HFF-Myc (cell line): ENCODE results near the gene USF2.
"Not testable (repeated sequence)": the region's sequence is repeated elsewhere in the genome, so short reads cannot be mapped to it uniquely, and the experiment has no call there.

Source experiments
- DNase-seq: peaks from one replicate; pipeline ENCODE4 v3.0.0-alpha.2; 2011; ENCODE audit warnings: low read depth; ENCODE audit errors: extremely low read depth
- H3K4me3 ChIP-seq: replicated peaks from 2 replicates; pipeline ENCODE4 v1.5.1; 2011; ENCODE audit warnings: low read depth, mild to moderate bottlenecking, control low read depth, low read length
- TF ChIP-seq, protein P1 (sequence below): IDR thresholded peaks from 2 replicates; pipeline ENCODE4 v1.5.1; 2012; ENCODE audit warnings: mild to moderate bottlenecking, low read depth, low read length, control low read depth; ENCODE audit errors: missing control alignments

The USF2 gene

GRCh38 chr19:35279985-35280821 lies 11.4 kb downstream of the USF2 start:
- TF ChIP-seq, protein P1, sequence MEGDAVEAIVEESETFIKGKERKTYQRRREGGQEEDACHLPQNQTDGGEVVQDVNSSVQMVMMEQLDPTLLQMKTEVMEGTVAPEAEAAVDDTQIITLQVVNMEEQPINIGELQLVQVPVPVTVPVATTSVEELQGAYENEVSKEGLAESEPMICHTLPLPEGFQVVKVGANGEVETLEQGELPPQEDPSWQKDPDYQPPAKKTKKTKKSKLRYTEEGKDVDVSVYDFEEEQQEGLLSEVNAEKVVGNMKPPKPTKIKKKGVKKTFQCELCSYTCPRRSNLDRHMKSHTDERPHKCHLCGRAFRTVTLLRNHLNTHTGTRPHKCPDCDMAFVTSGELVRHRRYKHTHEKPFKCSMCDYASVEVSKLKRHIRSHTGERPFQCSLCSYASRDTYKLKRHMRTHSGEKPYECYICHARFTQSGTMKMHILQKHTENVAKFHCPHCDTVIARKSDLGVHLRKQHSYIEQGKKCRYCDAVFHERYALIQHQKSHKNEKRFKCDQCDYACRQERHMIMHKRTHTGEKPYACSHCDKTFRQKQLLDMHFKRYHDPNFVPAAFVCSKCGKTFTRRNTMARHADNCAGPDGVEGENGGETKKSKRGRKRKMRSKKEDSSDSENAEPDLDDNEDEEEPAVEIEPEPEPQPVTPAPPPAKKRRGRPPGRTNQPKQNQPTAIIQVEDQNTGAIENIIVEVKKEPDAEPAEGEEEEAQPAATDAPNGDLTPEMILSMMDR = no peak
- DNase-seq = no peak
- no peak overlapping the region for H3K4me3 ChIP-seq

GRCh38 chr19:35281303-35281702 lies 12.5 kb downstream of the USF2 start:
- DNase-seq = no peak
- no peak overlapping the region for H3K4me3 ChIP-seq
- TF ChIP-seq, protein P1 = no peak

- no peak overlapping the region for H3K4me3 ChIP-seq
- no peak for DNase-seq
- TF ChIP-seq, protein P1 = no peak
These were observed 15.7 kb downstream of the USF2 start for GRCh38 chr19:35284153-35285094.

DNA sequence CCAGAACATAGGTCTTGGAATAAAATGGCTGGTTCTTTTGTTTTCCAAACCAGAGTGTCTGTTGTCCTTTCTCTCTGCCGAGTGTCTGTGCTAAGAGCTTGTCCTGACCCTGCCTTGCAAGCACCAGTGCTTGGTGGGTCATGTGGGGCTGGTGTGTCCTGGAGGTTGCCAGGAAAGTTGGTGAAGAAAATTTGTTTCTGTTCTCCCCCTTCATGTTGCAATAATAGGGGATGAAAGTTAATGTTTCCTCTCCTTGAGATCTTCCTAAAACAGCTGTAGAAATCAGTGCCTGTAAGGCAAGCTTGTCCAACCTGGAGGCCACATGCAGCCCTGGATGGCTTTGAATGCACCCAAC lies 16.3 kb downstream of the USF2 start:
- TF ChIP-seq, protein P1 = no peak
- no peak overlapping the region for H3K4me3 ChIP-seq
- no peak for DNase-seq

DNA sequence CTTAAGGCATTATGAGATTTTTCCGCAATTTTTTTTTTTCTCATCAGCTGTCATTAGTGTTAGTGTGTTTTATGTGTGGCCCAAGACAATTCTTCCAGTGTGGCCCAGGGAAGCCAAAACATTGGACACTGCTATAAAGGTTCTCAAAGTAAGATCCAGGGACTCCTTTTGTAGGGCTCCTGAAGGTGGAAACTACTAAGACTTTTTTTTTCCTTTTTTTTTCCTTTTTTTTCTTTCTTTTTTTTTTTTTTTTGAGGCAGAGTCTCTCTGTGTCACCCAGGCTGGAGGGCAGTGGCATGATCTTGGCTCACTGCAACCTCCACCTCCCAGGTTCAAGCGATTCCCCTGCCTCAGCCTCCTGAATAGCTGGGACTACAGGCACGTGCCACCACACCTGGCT lies 16.7 kb downstream of the USF2 start:
- not testable (repeated sequence) for DNase-seq, H3K4me3 ChIP-seq

GRCh38 chr19:35286101-35286500 lies 17.3 kb downstream of the USF2 start:
- not testable (repeated sequence) for DNase-seq, H3K4me3 ChIP-seq

DNA sequence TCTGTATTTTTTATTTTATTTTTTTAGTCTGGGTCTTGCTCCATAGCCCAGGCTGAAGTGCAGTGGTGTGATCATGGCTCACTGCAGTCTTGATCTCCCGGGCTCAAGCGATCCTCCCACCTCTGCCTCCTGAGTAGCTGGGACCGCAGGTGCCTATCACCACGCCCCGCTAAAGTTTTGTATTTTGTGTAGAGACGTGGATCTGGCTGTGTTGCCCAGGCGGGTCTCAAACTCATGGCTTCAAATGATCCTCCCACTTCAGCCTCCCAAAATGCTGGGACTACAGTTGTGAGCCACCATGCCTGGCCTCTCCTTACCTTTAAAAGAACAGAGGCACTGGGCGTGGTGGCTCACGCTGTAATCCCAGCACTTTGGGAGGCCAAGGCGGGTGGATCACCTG lies 19.0 kb downstream of the USF2 start:
- no peak overlapping the region for H3K4me3 ChIP-seq
- TF ChIP-seq, protein P1 = no peak
- DNase-seq = no peak
